Suprapubic skin (tissue), 4 donors: Measurements from ENCODE around the gene APLP2. TPM values are rescaled to one million over a fixed set of nuclear protein-coding genes. Genes with fewer than 3 reads are reported as not detected.
"Not testable (repeated sequence)": the region's sequence is repeated elsewhere in the genome, so short reads cannot be mapped to it uniquely, and the experiment has no call there.

Experiments used
- DNase-seq, 2 donors: peaks; one replicate each; pipeline ENCODE4 v3.0.0-alpha.2; 2019; ENCODE audit warnings: low spot score in 2 of 2
- H3K27ac ChIP-seq: fragments of 200-600 bp; sonication (generic); one replicate; pipeline ENCODE4 v1.5.1; 2019
- H3K27me3 ChIP-seq: fragments of 200-600 bp; sonication (generic); one replicate; pipeline ENCODE4 v1.5.1; 2019
- H3K36me3 ChIP-seq: fragments of 200-600 bp; sonication (generic); one replicate; pipeline ENCODE4 v1.5.1; 2019
- H3K4me1 ChIP-seq: fragments of 200-600 bp; sonication (generic); one replicate; pipeline ENCODE4 v1.5.1; 2019
- H3K4me3 ChIP-seq: fragments of 200-600 bp; sonication (generic); one replicate; pipeline ENCODE4 v1.5.1; 2019; ENCODE audit warnings: mild to moderate bottlenecking
- H3K9me3 ChIP-seq: fragments of 200-600 bp; sonication (generic); one replicate; pipeline ENCODE4 v1.5.1; 2019
- CTCF ChIP-seq, 2 donors: fragments of 200-600 bp in 1 of 2; fragments of 450-650 bp in 1 of 2; sonication (generic) in 1 of 2; IDR thresholded peaks; one replicate each; pipeline ENCODE4 v1.5.1; 2016 to 2019; ENCODE audit warnings: antibody characterized with exemption in 2 of 2, mild to moderate bottlenecking in 1 of 2, moderate library complexity in 1 of 2
- EP300 ChIP-seq: sonication (generic); formaldehyde crosslinking; IDR thresholded peaks from one replicate; pipeline ENCODE4 v1.6.1; 2017; ENCODE audit warnings: antibody characterized with exemption
- POLR2A ChIP-seq, 2 donors: fragments of 450-650 bp; IDR thresholded peaks; one replicate each; pipeline ENCODE4 v1.6.1; 2017; ENCODE audit warnings: antibody characterized with exemption in 2 of 2, mild to moderate bottlenecking in 2 of 2, moderate library complexity in 2 of 2
- POLR2AphosphoS5 ChIP-seq, 3 donors: sonication (generic); formaldehyde crosslinking; IDR thresholded peaks; one replicate each; pipeline ENCODE4 v1.6.1; 2017; ENCODE audit warnings: antibody characterized with exemption in 3 of 3
- WGBS: methylation state at CpG from one replicate; pipeline ENCODE4 v1.1.5; 2018; 5-methylcytosine and 5-hydroxymethylcytosine counted together
- total RNA-seq, 4 donors: library from RNA; depleted of rRNA; stranded (reverse); fragments of >200 nt; gene quantifications; one replicate each; pipeline ENCODE4 v1.1.0, GENCODE V29; 2016

APLP2 gene
- total RNA-seq, 4 donors from 2014 or later, result 150 to 237 (median 174) TPM

GRCh38 chr11:130168105-130168504 is 98.4 kb downstream of the APLP2 start:
- Histone ChIP-seq H3K4me1 (peaks cover 23% of the 10 kb centered on the region), H3K4me3 (no peak overlapping the region)
- 79% methylated on average over 7 of the region's 7 CpGs for WGBS

GRCh38 chr11:130170345-130170744 is 100.7 kb downstream of the APLP2 start:
- no peak for TF ChIP-seq POLR2AphosphoS5 (IDR thresholded peaks at IDR 0.05)
- TF ChIP-seq CTCF (IDR thresholded peaks at IDR 0.05), result no peak
- TF ChIP-seq POLR2A (IDR thresholded peaks at IDR 0.05), result no peak
- no peak for TF ChIP-seq EP300
- H3K9me3 ChIP-seq, result no peaks in the 10 kb centered on the region
- no peak for DNase-seq
- WGBS, result 75% methylated on average over 8 of the region's 8 CpGs
- H3K27me3 ChIP-seq, result no peaks in the 10 kb centered on the region
- H3K4me1 ChIP-seq, result peaks cover 11% of the 10 kb centered on the region
- no peak overlapping the region for H3K4me3 ChIP-seq
- H3K36me3 ChIP-seq, result no peaks in the 10 kb centered on the region
- no peak overlapping the region for H3K27ac ChIP-seq

More at GRCh38 chr11:130168105-130168504, 98.4 kb downstream of the APLP2 start:
- H3K27me3 ChIP-seq, result no peaks in the 10 kb centered on the region
- H3K9me3 ChIP-seq, result no peaks in the 10 kb centered on the region
- H3K36me3 ChIP-seq, result no peaks in the 10 kb centered on the region
- H3K27ac ChIP-seq, result no peak overlapping the region
- TF ChIP-seq CTCF (IDR thresholded peaks at IDR 0.05), result no peak
- TF ChIP-seq EP300, result no peak
- TF ChIP-seq POLR2A (IDR thresholded peaks at IDR 0.05), result no peak
- TF ChIP-seq POLR2AphosphoS5 (IDR thresholded peaks at IDR 0.05), result no peak
- no peak for DNase-seq

- Histone ChIP-seq H3K36me3 (no peaks in the 10 kb centered on the region), H3K27me3 (no peaks in the 10 kb centered on the region), H3K27ac (no peak overlapping the region), H3K9me3 (no peaks in the 10 kb centered on the region), H3K4me1 (peaks cover 9% of the 10 kb centered on the region), H3K4me3 (no peak overlapping the region)
- TF ChIP-seq EP300 (no peak), POLR2AphosphoS5 (IDR thresholded peaks at IDR 0.05) (no peak), CTCF (IDR thresholded peaks at IDR 0.05) (no peak), POLR2A (IDR thresholded peaks at IDR 0.05) (no peak)
- DNase-seq, result no peak
- WGBS, result 35% methylated on average over 5 of the region's 5 CpGs
These were observed 101.8 kb downstream of the APLP2 start for GRCh38 chr11:130171534-130171933.

- H3K4me3 ChIP-seq, H3K27ac ChIP-seq, H3K36me3 ChIP-seq, H3K4me1 ChIP-seq, H3K27me3 ChIP-seq, DNase-seq, H3K9me3 ChIP-seq: not testable (repeated sequence)
- 92% methylated on average over 3 of the region's 3 CpGs for WGBS
These were observed 102.3 kb downstream of the APLP2 start for GRCh38 chr11:130172001-130172400.

- no peak overlapping the region for H3K27ac ChIP-seq
- no peaks in the 10 kb centered on the region for H3K27me3 ChIP-seq
- H3K9me3 ChIP-seq, result no peaks in the 10 kb centered on the region
- no peak for TF ChIP-seq POLR2AphosphoS5 (IDR thresholded peaks at IDR 0.05)
- no peaks in the 10 kb centered on the region for H3K36me3 ChIP-seq
- DNase-seq, result no peak
- no peak overlapping the region for H3K4me3 ChIP-seq
- WGBS, result 98% methylated on average over 4 of the region's 4 CpGs
- H3K4me1 ChIP-seq, result peaks cover 27% of the 10 kb centered on the region
These were observed 104.9 kb downstream of the APLP2 start for GRCh38 chr11:130174642-130175041.

GRCh38 chr11:130175898-130176297 is 106.2 kb downstream of the APLP2 start:
- H3K4me1 ChIP-seq, result peaks cover 39% of the 10 kb centered on the region
- H3K36me3 ChIP-seq, result no peaks in the 10 kb centered on the region
- no peaks in the 10 kb centered on the region for H3K9me3 ChIP-seq
- TF ChIP-seq POLR2A (IDR thresholded peaks at IDR 0.05) (no peak), CTCF (IDR thresholded peaks at IDR 0.05) (no peak), EP300 (no peak)
- DNase-seq, result no peak
- H3K27me3 ChIP-seq, result no peaks in the 10 kb centered on the region
- H3K4me3 ChIP-seq, result no peak overlapping the region
- no peak overlapping the region for H3K27ac ChIP-seq
- 52% methylated on average over 5 of the region's 5 CpGs for WGBS
